ENCODE results near the gene POLR2C.
"Not testable (repeated sequence)": the region's sequence is repeated elsewhere in the genome, so short reads cannot be mapped to it uniquely, and the experiment has no call there.

POLR2C gene

GRCh38 chr16:57432989-57433388 is 29.5 kb upstream of the POLR2C start:
- TF ChIP-seq, protein P1, sequence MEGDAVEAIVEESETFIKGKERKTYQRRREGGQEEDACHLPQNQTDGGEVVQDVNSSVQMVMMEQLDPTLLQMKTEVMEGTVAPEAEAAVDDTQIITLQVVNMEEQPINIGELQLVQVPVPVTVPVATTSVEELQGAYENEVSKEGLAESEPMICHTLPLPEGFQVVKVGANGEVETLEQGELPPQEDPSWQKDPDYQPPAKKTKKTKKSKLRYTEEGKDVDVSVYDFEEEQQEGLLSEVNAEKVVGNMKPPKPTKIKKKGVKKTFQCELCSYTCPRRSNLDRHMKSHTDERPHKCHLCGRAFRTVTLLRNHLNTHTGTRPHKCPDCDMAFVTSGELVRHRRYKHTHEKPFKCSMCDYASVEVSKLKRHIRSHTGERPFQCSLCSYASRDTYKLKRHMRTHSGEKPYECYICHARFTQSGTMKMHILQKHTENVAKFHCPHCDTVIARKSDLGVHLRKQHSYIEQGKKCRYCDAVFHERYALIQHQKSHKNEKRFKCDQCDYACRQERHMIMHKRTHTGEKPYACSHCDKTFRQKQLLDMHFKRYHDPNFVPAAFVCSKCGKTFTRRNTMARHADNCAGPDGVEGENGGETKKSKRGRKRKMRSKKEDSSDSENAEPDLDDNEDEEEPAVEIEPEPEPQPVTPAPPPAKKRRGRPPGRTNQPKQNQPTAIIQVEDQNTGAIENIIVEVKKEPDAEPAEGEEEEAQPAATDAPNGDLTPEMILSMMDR (IDR thresholded peaks at IDR 0.05; ENCODE audit: borderline replicate concordance, control extremely low read depth, extremely low read depth, insufficient read depth, missing control alignments), result no peak
- no peak for DNase-seq (ENCODE audit: low spot score)
- in situ Hi-C loops (cut with MboI; ENCODE audit: low sequenced_read_pairs, unreplicated experiment), result no loop called here

DNA sequence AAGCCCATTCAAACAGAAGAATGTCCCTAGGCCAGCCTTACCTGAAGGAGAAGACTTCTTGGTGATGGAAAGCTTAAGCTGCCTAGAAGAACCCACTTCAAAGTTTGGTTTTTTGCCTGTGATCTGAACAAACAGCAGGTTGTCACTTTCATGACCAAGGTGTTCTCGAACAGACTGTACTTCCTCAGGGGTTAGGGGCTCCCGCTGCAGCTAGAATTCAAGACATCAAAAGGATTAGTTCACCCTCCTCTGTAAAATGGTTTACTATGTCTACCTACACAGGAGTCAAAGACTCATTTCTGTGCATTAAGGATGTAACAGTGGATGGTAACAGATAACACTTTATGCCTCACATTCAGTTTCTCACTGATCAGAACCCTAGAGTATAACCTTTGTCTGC is 28.5 kb upstream of the POLR2C start:
- TF ChIP-seq, protein P1 (IDR thresholded peaks at IDR 0.05; ENCODE audit: borderline replicate concordance, control extremely low read depth, extremely low read depth, insufficient read depth, missing control alignments), result no peak
- in situ Hi-C loops (cut with MboI; ENCODE audit: low sequenced_read_pairs, unreplicated experiment), result no loop called here
- no peak for DNase-seq (ENCODE audit: low spot score)

- in situ Hi-C loops (cut with MboI; ENCODE audit: low sequenced_read_pairs, unreplicated experiment), result no loop called here
- DNase-seq (ENCODE audit: low spot score), result no peak
- TF ChIP-seq, protein P1 (IDR thresholded peaks at IDR 0.05; ENCODE audit: borderline replicate concordance, control extremely low read depth, extremely low read depth, insufficient read depth, missing control alignments), result no peak
Measured at GRCh38 chr16:57435838-57436237, 26.6 kb upstream of the POLR2C start.

DNA sequence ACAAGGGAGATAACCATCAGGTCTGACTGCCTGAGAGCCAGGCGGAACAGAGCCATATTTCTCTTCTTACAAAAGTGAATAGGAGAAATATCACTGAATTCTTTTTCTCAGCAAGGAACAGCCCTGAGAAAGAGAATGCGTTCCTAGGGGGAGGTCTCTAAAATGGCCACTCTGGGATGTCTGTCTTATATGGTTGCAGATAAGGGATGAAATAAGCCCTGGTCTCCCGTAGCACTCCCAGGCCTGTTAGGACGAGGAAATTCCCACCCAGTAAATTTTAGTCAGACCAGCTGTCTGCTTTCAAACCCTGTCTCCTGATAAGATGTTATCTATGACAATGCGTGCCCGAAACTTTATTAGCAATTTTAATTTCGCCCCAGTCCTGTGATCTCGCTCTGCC is 22.5 kb upstream of the POLR2C start:
- not testable (repeated sequence) for DNase-seq (ENCODE audit: low spot score)

GRCh38 chr16:57440551-57440950 is 21.9 kb upstream of the POLR2C start:
- DNase-seq (ENCODE audit: low spot score); in situ Hi-C loops (cut with MboI; ENCODE audit: low sequenced_read_pairs, unreplicated experiment): not testable (repeated sequence)

More for the DNA sequence above, 22.5 kb upstream of the POLR2C start:
- in situ Hi-C loops (cut with MboI; ENCODE audit: low sequenced_read_pairs, unreplicated experiment), result not testable (repeated sequence)

- DNase-seq (ENCODE audit: low spot score), result no peak
- TF ChIP-seq, protein P1 (IDR thresholded peaks at IDR 0.05; ENCODE audit: borderline replicate concordance, control extremely low read depth, extremely low read depth, insufficient read depth, missing control alignments), result no peak
- in situ Hi-C loops (cut with MboI; ENCODE audit: low sequenced_read_pairs, unreplicated experiment), result no loop called here
Measured at GRCh38 chr16:57444711-57445110, 17.8 kb upstream of the POLR2C start.

- no peak for DNase-seq (ENCODE audit: low spot score)
- TF ChIP-seq, protein P1 (IDR thresholded peaks at IDR 0.05; ENCODE audit: borderline replicate concordance, control extremely low read depth, extremely low read depth, insufficient read depth, missing control alignments), result no peak
- in situ Hi-C loops (cut with MboI; ENCODE audit: low sequenced_read_pairs, unreplicated experiment), result no loop called here
Measured at GRCh38 chr16:57445510-57445909, 17.0 kb upstream of the POLR2C start.

- DNase-seq (ENCODE audit: low spot score), result peak; percentile 63
- in situ Hi-C loops (cut with MboI; ENCODE audit: low sequenced_read_pairs, unreplicated experiment), result no loop called here
- TF ChIP-seq, protein P1 (IDR thresholded peaks at IDR 0.05; ENCODE audit: borderline replicate concordance, control extremely low read depth, extremely low read depth, insufficient read depth, missing control alignments), result no peak
Measured at GRCh38 chr16:57446531-57447185, 15.8 kb upstream of the POLR2C start.
